ENCODE data around the gene AKAP6. TPM values are rescaled to one million over a fixed set of nuclear protein-coding genes. Genes with fewer than 3 reads are reported as not detected.

Gene AKAP6
- total RNA-seq, 1 donor from 2014 or later = 7.7 TPM

- H3K27me3 ChIP-seq = no peaks in the 10 kb centered on the region
- DNase-seq = no peak
- H3K4me1 ChIP-seq = no peaks in the 10 kb centered on the region
- H3K9me3 ChIP-seq = no peaks in the 10 kb centered on the region
- H3K36me3 ChIP-seq = no peaks in the 10 kb centered on the region
- intact Hi-C loops (cut with DNase I) = no loop called here
- H3K27ac ChIP-seq = no peak overlapping the region
- no peak for ATAC-seq
- H3K4me3 ChIP-seq = no peak overlapping the region
- TF ChIP-seq, protein P1, sequence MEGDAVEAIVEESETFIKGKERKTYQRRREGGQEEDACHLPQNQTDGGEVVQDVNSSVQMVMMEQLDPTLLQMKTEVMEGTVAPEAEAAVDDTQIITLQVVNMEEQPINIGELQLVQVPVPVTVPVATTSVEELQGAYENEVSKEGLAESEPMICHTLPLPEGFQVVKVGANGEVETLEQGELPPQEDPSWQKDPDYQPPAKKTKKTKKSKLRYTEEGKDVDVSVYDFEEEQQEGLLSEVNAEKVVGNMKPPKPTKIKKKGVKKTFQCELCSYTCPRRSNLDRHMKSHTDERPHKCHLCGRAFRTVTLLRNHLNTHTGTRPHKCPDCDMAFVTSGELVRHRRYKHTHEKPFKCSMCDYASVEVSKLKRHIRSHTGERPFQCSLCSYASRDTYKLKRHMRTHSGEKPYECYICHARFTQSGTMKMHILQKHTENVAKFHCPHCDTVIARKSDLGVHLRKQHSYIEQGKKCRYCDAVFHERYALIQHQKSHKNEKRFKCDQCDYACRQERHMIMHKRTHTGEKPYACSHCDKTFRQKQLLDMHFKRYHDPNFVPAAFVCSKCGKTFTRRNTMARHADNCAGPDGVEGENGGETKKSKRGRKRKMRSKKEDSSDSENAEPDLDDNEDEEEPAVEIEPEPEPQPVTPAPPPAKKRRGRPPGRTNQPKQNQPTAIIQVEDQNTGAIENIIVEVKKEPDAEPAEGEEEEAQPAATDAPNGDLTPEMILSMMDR (IDR thresholded peaks at IDR 0.05) = no peak
Observed at GRCh38 chr14:32396885-32397284, 67.8 kb downstream of the AKAP6 start.

GRCh38 chr14:32397861-32398640, 69.0 kb downstream of the AKAP6 start:
- H3K9me3 ChIP-seq = no peaks in the 10 kb centered on the region
- intact Hi-C loops (cut with DNase I) = no loop called here
- DNase-seq = no peak
- no peak for ATAC-seq
- no peak overlapping the region for H3K27ac ChIP-seq
- H3K36me3 ChIP-seq = no peaks in the 10 kb centered on the region
- H3K27me3 ChIP-seq = no peaks in the 10 kb centered on the region
- no peaks in the 10 kb centered on the region for H3K4me1 ChIP-seq
- TF ChIP-seq, protein P1 (IDR thresholded peaks at IDR 0.05) = no peak
- no peak overlapping the region for H3K4me3 ChIP-seq

DNA sequence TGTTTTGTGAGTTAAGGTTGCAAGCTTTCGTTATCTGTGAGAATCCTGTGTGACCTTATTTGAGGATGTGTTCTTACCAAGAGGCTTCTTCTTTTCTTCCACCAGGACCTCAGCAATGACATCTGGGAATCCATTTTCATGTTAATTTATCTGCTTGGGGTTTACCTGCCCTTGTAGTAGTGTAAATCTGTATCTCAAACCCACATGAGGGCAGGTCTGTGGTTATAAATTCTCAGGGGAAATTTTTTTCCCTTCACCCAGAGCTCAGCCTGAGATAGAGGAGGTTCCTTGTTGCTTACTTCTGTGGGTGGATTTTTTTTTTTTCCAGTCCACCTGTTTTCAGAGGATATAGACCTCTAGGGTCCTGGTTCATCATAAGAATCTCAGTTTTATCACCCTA, 70.8 kb downstream of the AKAP6 start:
- H3K36me3 ChIP-seq = no peaks in the 10 kb centered on the region
- no peak overlapping the region for H3K4me3 ChIP-seq
- intact Hi-C loops (cut with DNase I) = no loop called here
- DNase-seq = no peak
- H3K27ac ChIP-seq = no peak overlapping the region
- no peaks in the 10 kb centered on the region for H3K27me3 ChIP-seq
- no peaks in the 10 kb centered on the region for H3K9me3 ChIP-seq
- H3K4me1 ChIP-seq = no peaks in the 10 kb centered on the region
- no peak for ATAC-seq
- TF ChIP-seq, protein P1 (IDR thresholded peaks at IDR 0.05) = no peak

DNA sequence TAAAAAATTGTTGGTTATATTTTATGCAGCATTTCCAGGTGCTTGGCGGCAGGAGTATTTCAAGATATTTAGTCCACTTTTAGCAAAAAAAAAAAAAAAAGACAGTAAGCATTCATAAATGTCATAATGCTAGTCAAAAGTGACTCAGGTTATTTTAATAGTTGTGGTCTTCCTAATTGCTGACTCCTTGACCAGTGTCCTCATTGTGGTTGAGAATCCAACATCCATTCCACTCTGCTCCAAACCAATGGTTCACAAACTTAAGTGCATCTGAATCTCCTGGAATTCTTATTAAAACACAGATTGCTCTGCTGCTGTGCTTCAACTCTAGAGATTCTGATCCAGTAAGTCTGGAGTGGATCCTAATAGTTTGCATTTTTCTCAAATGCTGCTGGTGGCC, 71.4 kb downstream of the AKAP6 start:
- Histone ChIP-seq H3K27me3 (no peaks in the 10 kb centered on the region), H3K4me1 (no peaks in the 10 kb centered on the region), H3K4me3 (no peak overlapping the region), H3K27ac (no peak overlapping the region), H3K9me3 (no peaks in the 10 kb centered on the region), H3K36me3 (no peaks in the 10 kb centered on the region)
- intact Hi-C loops (cut with DNase I) = no loop called here
- no peak for DNase-seq
- TF ChIP-seq, protein P1 (IDR thresholded peaks at IDR 0.05) = no peak
- ATAC-seq = no peak

DNA sequence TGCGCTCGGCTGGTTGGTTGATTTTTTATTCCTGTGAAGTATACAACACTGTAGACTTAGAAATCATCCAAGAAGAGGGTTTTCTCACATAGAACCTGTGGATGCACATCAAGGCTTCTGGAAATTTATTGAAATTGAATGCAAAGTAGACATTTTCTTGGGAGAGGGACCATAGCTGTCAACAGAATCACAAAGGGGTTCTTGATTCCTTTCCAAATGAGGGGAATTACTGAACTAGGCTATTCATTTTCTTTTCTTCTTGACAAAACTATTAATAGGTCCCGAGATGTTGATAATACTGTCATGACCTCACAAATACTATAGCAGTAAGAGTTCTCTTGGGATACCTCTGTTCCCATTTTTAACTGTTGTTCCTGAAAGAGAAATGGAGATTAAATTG, 73.9 kb downstream of the AKAP6 start:
- Histone ChIP-seq H3K27ac (no peak overlapping the region), H3K4me3 (no peak overlapping the region), H3K9me3 (no peaks in the 10 kb centered on the region), H3K4me1 (no peaks in the 10 kb centered on the region), H3K27me3 (no peaks in the 10 kb centered on the region), H3K36me3 (no peaks in the 10 kb centered on the region)
- intact Hi-C loops (cut with DNase I) = no loop called here
- no peak for ATAC-seq
- no peak for DNase-seq
- TF ChIP-seq, protein P1 (IDR thresholded peaks at IDR 0.05) = no peak
